Body of pancreas (tissue), 4 donors: ENCODE results near the gene CACNA1C.

Experiments used
- CTCF ChIP-seq, 7 experiments: fragments of 450-650 bp in 4 of 7; fragments of 200-600 bp in 3 of 7; sonication (generic) in 3 of 7; IDR thresholded peaks; one replicate each; pipeline ENCODE4 v1.5.1; 2016 to 2019; ENCODE audit warnings: antibody characterized with exemption in 7 of 7
- POLR2A ChIP-seq, 3 donors: fragments of 450-650 bp; IDR thresholded peaks; one replicate each; pipeline ENCODE4 v1.6.1; 2016; ENCODE audit warnings: antibody characterized with exemption in 3 of 3, mild to moderate bottlenecking in 2 of 3

- TF ChIP-seq CTCF (IDR thresholded peaks at IDR 0.05) (no peak), POLR2A (IDR thresholded peaks at IDR 0.05) (no peak)
These were observed 281.9 kb downstream of the CACNA1C start for GRCh38 chr12:2334689-2335088.
